ENCODE measurements around the gene FARSA. TPM values are rescaled to one million over a fixed set of nuclear protein-coding genes. Genes with fewer than 3 reads are reported as not detected.

FARSA gene
- total RNA-seq, 2 experiments from 2014 or later, result 109 to 110 TPM

DNA sequence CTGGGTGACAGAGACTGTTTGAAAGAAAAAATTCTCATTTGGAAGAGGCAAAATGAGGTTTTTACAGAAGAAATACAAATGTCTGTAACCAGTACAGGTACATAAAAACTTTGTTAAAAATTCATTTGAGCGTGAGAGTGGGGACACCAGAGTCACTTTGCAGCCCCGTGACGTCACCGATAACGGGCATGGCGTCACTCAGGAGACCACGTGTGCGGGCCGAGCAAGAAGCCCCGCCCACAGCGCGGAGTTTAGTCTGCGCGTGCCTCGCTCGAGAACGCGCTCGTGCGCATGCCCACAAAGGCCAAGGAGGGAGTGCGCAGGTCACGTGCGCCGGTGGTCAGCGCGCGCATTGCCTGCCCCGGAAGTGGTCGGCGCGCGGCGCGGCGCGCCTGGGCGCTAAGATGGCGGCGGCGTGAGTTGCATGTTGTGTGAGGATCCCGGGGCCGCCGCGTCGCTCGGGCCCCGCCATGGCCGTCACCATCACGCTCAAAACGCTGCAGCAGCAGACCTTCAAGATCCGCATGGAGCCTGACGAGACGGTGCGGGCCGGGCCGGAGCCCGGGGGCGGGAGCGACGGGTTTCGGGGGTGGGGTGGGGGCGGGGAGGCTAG lies 12.1 kb upstream of the FARSA start, which contains the start of gene RAD23A:
Gene RAD23A (plus strand): TSS at position 384 of the 613 bp plus-strand sequence. CDS start 87 bp downstream, at position 471.
- ChIA-PET CTCF (interaction anchor here (1.0 kb wide), 2 partner anchors 12 to 60 kb away, joined by 3 to 4 read pairs; partner anchors contain the start of gene FARSA), POLR2A (interaction anchor here (0.9 to 3.0 kb wide), 2 partner anchors 10 to 154 kb away, joined by 3 to 17 read pairs; partner anchors contain the start of genes GADD45GIP1 and JUNB)
- Mint-ChIP-seq H3K36me3 (peaks cover 75% of the 10 kb centered on the region), H3K9me3 (no peaks in the 10 kb centered on the region), H3K27me3 (peaks cover 1% of the 10 kb centered on the region), H3K27ac (peak within 1 kb of the TSS; percentile 98), H3K4me1 (ENCODE audit: low read depth) (peaks cover 51% of the 10 kb centered on the region), H3K4me3 (peak within 1 kb of the TSS; percentile 85)
- intact Hi-C loops (cut with micrococcal nuclease), result loop anchor here (1.0 kb wide), 1 partner anchor 7 kb away; the partner anchor contains the start of gene CALR
- DNase-seq, result peak; percentile 99

DNA sequence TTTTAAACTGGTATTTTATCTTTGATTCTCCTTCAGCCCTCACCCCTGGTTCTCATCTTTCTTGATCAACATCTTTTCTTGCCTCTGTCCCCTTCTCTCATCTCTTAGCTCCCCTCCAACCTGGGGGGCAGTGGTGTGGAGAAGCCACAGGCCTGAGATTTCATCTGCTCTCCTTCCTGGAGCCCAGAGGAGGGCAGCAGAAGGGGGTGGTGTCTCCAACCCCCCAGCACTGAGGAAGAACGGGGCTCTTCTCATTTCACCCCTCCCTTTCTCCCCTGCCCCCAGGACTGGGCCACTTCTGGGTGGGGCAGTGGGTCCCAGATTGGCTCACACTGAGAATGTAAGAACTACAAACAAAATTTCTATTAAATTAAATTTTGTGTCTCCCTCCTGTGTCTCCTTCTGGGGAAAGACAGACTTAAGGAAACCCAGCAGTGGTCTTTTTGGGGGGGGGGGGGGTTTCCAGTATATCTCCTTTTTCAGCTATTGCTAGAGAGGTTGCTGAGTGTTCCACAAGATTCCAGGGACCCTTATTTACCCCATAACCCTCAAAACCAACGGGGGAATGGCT lies 10.7 kb upstream of the FARSA start:
- Mint-ChIP-seq H3K27ac (peak overlapping the region; percentile 98), H3K4me3 (no peak overlapping the region), H3K4me1 (ENCODE audit: low read depth) (peaks cover 63% of the 10 kb centered on the region), H3K27me3 (peaks cover 1% of the 10 kb centered on the region), H3K36me3 (peaks cover 80% of the 10 kb centered on the region), H3K9me3 (no peaks in the 10 kb centered on the region)
- ChIA-PET CTCF (no interaction called here), POLR2A (no interaction called here)
- DNase-seq, result no peak
- intact Hi-C loops (cut with micrococcal nuclease), result no loop called here

DNA sequence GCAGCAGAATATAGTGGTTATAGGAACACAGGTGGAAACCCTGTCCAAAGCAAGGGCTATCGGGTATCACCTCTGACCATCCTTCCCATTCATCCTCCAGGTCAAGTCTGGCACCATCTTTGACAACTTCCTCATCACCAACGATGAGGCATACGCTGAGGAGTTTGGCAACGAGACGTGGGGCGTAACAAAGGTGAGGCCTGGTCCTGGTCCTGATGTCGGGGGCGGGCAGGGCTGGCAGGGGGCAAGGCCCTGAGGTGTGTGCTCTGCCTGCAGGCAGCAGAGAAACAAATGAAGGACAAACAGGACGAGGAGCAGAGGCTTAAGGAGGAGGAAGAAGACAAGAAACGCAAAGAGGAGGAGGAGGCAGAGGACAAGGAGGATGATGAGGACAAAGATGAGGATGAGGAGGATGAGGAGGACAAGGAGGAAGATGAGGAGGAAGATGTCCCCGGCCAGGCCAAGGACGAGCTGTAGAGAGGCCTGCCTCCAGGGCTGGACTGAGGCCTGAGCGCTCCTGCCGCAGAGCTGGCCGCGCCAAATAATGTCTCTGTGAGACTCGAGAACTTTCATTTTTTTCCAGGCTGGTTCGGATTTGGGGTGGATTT lies 10.0 kb upstream of the FARSA start:
- H3K4me1 Mint-ChIP-seq (ENCODE audit: low read depth), result peaks cover 67% of the 10 kb centered on the region

DNA sequence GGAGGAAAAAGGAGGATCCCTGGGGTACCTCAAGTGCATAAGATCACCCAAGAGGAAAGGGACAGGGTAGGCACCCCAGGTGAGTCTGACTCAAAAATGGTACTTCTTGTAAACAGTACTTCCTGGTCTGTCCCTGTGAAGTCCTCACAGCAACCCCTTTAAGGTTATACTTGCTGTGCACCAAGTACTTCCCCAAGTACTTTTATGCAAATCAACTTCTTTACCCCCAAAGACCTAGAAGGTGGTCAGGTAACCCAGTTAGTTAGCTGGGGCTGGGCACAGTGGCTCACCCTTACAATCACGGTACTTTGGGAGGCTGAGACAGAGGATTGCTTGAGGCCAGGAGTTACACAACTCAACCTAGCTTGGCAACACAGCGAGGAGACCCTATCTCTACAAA lies 7.4 kb upstream of the FARSA start:
- ChIA-PET POLR2A (interaction anchor here (0.6 to 0.7 kb wide), 2 partner anchors 153 to 217 kb away, joined by 4 read pairs; partner anchors contain the start of gene TNPO2), CTCF (no interaction called here)
- intact Hi-C loops (cut with micrococcal nuclease), result no loop called here
- peak overlapping the region; percentile 98 for H3K4me3 Mint-ChIP-seq
- peaks cover 64% of the 10 kb centered on the region for H3K4me1 Mint-ChIP-seq (ENCODE audit: low read depth)
- H3K27me3 Mint-ChIP-seq, result peaks cover 1% of the 10 kb centered on the region
- no peaks in the 10 kb centered on the region for H3K9me3 Mint-ChIP-seq
- H3K27ac Mint-ChIP-seq, result peak overlapping the region; percentile 95
- no peak for DNase-seq
- H3K36me3 Mint-ChIP-seq, result peaks cover 68% of the 10 kb centered on the region

More for the DNA sequence above, 10.0 kb upstream of the FARSA start:
- POLR2A ChIA-PET, result interaction anchor here (1.0 kb wide), 1 partner anchor 10 kb away, joined by 3 read pairs; the partner anchor contains the start of gene FARSA
- CTCF ChIA-PET, result no interaction called here
- DNase-seq, result no peak
- Mint-ChIP-seq H3K27me3 (peaks cover 1% of the 10 kb centered on the region), H3K27ac (peak overlapping the region; percentile 66), H3K36me3 (peaks cover 86% of the 10 kb centered on the region), H3K9me3 (no peaks in the 10 kb centered on the region), H3K4me3 (peak overlapping the region; percentile 18)
- intact Hi-C loops (cut with micrococcal nuclease), result no loop called here

DNA sequence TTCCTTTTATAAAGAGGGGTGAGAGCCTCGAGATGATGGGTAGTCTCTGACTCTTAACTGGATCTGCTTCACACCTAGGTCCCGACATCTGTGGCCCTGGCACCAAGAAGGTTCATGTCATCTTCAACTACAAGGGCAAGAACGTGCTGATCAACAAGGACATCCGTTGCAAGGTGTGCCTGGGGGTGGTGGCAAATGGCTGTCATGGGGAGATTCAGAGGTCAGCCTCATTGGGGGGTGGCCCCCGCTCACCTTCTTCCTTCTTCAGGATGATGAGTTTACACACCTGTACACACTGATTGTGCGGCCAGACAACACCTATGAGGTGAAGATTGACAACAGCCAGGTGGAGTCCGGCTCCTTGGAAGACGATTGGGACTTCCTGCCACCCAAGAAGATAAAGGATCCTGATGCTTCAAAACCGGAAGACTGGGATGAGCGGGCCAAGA lies 6.5 kb upstream of the FARSA start:
- H3K27ac Mint-ChIP-seq, result peak overlapping the region; percentile 95
- CTCF ChIA-PET, result interaction anchor here (1.0 kb wide), 2 partner anchors 25 to 55 kb away, joined by 3 to 10 read pairs; no protein-coding TSS in a partner anchor
- POLR2A ChIA-PET, result interaction anchor here (1.0 kb wide), 1 partner anchor 8 kb away, joined by 4 read pairs; no protein-coding TSS in a partner anchor
- peaks cover 60% of the 10 kb centered on the region for H3K36me3 Mint-ChIP-seq
- peaks cover 58% of the 10 kb centered on the region for H3K4me1 Mint-ChIP-seq (ENCODE audit: low read depth)
- H3K27me3 Mint-ChIP-seq, result no peaks in the 10 kb centered on the region
- no peaks in the 10 kb centered on the region for H3K9me3 Mint-ChIP-seq
- DNase-seq, result no peak
- intact Hi-C loops (cut with micrococcal nuclease), result loop anchor here (1.0 to 5.0 kb wide), 6 partner anchors 17 to 328 kb away; partner anchors contain the start of genes GADD45GIP1, GET3, IER2 and JUNB
- peak overlapping the region; percentile 98 for H3K4me3 Mint-ChIP-seq

DNA sequence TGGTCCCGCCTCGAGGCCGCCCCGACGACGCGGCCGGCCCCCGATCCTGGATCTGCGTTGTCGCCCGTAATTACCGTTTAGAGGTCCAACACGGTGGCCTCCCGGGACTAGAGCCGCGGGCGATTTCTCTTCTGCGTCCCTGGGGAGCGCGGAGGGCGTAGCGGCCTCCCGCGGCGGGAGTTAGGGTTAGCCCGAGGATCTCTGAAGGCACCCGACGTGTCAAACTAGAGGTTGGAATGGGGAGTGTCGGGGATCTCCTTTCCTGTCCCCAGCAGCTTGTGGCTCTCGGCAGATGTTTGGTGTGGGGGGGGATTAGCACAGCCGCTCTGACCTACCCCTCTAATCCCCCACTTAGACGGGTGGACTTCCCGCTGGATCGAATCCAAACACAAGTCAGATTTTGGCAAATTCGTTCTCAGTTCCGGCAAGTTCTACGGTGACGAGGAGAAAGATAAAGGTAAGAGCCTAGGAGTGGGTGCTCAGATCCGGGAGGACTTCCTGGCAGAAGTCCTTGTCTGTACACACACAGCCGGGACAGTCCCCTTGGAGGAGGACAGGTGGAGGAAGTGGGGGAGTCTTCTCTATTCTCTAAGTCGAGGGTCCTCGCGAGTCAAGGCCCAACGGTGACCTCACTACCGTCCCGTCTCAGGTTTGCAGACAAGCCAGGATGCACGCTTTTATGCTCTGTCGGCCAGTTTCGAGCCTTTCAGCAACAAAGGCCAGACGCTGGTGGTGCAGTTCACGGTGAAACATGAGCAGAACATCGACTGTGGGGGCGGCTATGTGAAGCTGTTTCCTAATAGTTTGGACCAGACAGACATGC lies 5.5 kb upstream of the FARSA start:
- peak; percentile 70 for DNase-seq
- Mint-ChIP-seq H3K4me1 (ENCODE audit: low read depth) (peaks cover 53% of the 10 kb centered on the region), H3K27ac (peak overlapping the region; percentile 95), H3K4me3 (peak overlapping the region; percentile 98), H3K36me3 (peaks cover 53% of the 10 kb centered on the region), H3K9me3 (no peaks in the 10 kb centered on the region), H3K27me3 (no peaks in the 10 kb centered on the region)
- intact Hi-C loops (cut with micrococcal nuclease), result loop anchor here (1.0 to 5.0 kb wide), 9 partner anchors 7 to 327 kb away; partner anchors contain the start of genes GADD45GIP1, GCDH, GET3 and IER2
- POLR2A ChIA-PET, result interaction anchor here (1.0 to 2.7 kb wide), 2 partner anchors 9 to 54 kb away, joined by 4 to 10 read pairs; no protein-coding TSS in a partner anchor
- CTCF ChIA-PET, result interaction anchor here (0.7 to 1.0 kb wide), 3 partner anchors 26 to 54 kb away, joined by 3 to 10 read pairs (median 3); no protein-coding TSS in a partner anchor

DNA sequence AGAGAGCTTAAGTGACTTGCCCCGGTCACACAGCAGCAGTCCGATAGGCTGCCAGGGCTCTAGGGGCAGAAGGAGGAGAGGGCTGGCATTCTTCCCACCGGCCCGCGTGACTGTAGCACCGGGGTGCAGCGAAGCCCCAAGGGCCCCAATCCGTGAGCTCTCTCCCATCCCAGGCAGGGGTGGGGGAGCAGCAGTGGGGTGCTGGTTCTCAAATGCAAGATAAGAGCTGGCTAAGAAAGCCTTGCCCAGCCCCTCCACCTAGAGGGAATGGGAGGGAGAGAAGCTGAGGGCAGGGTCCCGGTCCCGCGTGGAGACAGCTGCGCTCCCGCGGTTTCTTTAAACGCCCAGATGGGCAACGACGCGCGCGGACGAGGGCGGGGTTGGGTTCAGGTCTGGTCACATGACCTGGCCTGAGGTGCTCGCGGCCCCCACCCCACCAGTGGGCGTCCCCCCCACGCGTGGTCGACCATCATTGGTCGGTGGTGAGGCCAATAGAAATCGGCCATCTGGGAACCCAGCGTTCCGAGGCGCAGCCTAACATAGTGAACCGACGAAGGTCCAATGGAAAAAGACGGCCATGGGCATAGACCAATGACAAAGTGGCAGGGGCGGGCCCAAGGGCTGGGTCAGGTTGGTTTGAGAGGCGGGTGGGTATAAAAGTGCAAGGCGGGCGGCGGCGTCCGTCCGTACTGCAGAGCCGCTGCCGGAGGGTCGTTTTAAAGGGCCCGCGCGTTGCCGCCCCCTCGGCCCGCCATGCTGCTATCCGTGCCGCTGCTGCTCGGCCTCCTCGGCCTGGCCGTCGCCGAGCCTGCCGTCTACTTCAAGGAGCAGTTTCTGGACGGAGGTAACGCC lies 4.6 kb upstream of the FARSA start, which contains the start of gene CALR:
Gene CALR (plus strand): TSS at position 683 of the 852 bp plus-strand sequence. CDS start 71 bp downstream, at position 754.
- Mint-ChIP-seq H3K4me1 (ENCODE audit: low read depth) (peaks cover 50% of the 10 kb centered on the region), H3K36me3 (peaks cover 48% of the 10 kb centered on the region), H3K4me3 (peak within 1 kb of the TSS; percentile 98), H3K9me3 (no peaks in the 10 kb centered on the region), H3K27me3 (no peaks in the 10 kb centered on the region), H3K27ac (peak within 1 kb of the TSS; percentile 95)
- DNase-seq, result peak; percentile 99
- intact Hi-C loops (cut with micrococcal nuclease), result loop anchor here (1.0 to 5.0 kb wide), 8 partner anchors 8 to 326 kb away; partner anchors contain the start of genes GCDH, GET3, IER2 and JUNB
- POLR2A ChIA-PET, result interaction anchor here (0.9 to 2.7 kb wide), 6 partner anchors 12 to 242 kb away, joined by 3 to 10 read pairs (median 5); partner anchors contain the start of genes FBXW9 and GCDH
- CTCF ChIA-PET, result interaction anchor here (0.5 to 1.3 kb wide), 3 partner anchors 27 to 53 kb away, joined by 3 to 6 read pairs (median 6); no protein-coding TSS in a partner anchor

DNA sequence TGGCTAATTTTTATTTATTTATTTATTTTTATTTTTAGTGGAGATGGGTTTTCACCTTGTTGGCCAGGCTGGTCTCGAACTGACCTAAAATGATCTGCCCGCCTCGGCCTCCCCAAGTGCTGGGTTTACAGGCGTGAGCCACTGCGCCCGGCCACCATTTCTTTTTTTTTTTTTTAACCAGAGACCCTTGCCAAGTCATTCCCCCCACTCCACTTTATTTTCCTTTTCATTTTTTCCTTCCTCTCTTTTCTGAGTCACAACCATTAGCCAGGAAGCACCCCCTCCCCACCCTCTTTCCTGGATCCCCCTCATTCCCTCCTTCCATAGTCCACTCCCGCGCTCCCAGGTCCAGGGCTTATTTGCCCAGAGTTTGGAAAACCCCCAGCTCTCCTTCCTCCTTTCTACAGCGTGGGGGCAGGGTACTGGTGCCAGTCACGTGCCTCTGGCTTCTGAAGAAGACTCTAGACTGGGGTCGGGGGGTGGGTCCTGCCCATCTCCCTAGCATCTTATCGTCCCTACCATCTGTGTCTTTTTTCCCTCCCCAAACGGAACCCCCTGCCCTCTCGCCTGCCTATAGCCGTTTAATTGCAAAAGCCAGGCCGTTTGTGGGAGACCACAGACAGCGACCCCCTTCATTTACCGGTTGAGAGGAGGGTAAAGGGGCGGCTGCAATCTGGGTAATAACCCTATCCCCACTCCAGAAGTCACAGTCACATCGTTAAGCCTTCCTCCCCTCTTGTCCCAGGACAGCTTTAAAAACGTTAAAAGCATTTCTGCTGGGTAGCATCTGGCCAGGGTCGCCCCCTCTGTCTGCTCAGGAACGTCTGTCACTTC lies 3.8 kb upstream of the FARSA start:
- peak overlapping the region; percentile 98 for H3K4me3 Mint-ChIP-seq
- DNase-seq, result no peak
- H3K36me3 Mint-ChIP-seq, result peaks cover 49% of the 10 kb centered on the region
- H3K27me3 Mint-ChIP-seq, result no peaks in the 10 kb centered on the region
- H3K27ac Mint-ChIP-seq, result peak overlapping the region; percentile 95
- ChIA-PET POLR2A (interaction anchor here (0.6 to 2.7 kb wide), 7 partner anchors 12 to 1561 kb away, joined by 3 to 10 read pairs (median 5); partner anchors contain the start of genes FBXW9 and GCDH), CTCF (interaction anchor here (0.5 to 1.3 kb wide), 4 partner anchors 28 to 1996 kb away, joined by 3 to 6 read pairs (median 4); no protein-coding TSS in a partner anchor)
- peaks cover 53% of the 10 kb centered on the region for H3K4me1 Mint-ChIP-seq (ENCODE audit: low read depth)
- no peaks in the 10 kb centered on the region for H3K9me3 Mint-ChIP-seq
- intact Hi-C loops (cut with micrococcal nuclease), result loop anchor here (5.0 kb wide), 4 partner anchors 200 to 325 kb away; partner anchors contain the start of genes GET3, IER2, STX10 and TNPO2

DNA sequence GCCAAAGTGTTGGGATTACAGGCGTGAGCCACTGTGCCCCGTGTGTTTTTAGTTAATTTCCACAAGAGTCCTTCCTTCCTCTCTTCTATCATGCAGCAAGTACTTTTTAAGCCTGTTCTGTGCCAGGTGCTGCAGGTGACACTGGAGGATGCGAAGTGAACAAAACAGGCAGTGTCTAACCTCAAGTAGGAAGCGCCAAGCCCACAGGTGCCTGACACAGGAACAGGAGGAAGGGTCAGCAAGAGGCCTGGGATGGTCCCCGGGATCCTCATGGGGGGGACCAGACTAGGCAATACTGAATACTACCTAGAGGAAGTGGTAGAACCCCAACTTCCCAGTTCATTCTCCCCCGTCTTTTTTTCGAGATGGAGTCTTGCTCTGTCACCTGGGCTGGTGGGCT lies 3.1 kb upstream of the FARSA start:
- Mint-ChIP-seq H3K27me3 (no peaks in the 10 kb centered on the region), H3K27ac (peak overlapping the region; percentile 14), H3K4me1 (ENCODE audit: low read depth) (peaks cover 54% of the 10 kb centered on the region), H3K4me3 (peak overlapping the region; percentile 6), H3K36me3 (peaks cover 43% of the 10 kb centered on the region), H3K9me3 (no peaks in the 10 kb centered on the region)
- ChIA-PET POLR2A (interaction anchor here (0.6 to 2.7 kb wide), 3 partner anchors 52 to 1560 kb away, joined by 3 to 10 read pairs (median 3); partner anchors contain the start of gene FBXW9), CTCF (no interaction called here)
- intact Hi-C loops (cut with micrococcal nuclease), result loop anchor here (5.0 kb wide), 4 partner anchors 199 to 324 kb away; partner anchors contain the start of genes GET3, IER2, STX10 and TNPO2
- DNase-seq, result no peak

All from activated CD4-positive, alpha-beta memory T cell treated with anti-CD3 and anti-CD28 coated beads for 36 hours (primary cell).